ENCODE data around the gene CXXC4.

CXXC4 gene

DNA sequence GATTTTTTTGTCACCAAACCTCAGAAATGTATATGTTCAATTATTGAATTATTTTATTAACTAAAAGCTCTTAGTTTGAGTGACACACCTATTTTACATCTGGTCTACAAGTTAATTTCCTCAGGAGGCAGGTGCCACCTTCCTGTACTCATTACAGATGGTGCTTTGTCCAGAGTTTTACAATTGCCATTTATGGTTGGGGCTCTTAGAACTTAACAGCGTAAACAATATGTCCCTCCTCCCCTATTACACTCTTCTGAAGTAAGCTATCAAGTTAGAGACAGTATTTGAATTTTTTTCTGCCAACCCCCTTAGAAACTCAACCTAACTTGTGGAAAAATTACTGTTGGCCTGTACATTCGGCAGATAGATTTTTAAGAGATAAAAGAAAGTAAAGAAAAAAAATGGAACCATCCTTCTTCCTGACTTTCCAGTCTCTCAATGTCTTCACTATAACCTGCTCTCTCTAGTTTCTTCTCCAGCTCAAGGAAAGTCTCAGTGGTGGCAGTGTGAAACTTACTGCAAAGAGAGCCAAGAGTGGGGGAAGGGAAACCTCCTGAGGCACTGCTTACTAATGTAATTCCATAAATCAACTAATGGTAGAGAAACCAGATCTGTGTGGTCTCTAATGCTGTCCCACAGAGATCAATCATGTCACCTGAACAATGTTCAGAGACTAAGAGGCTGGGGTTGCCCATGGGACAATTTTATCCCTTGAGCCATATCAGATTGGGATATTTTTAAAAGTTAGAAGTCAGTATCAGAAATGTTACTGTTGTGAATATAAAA, 7.8 kb downstream of the CXXC4 start:
- Histone ChIP-seq H3K27ac (ENCODE audit: low read length) (peak overlapping the region; percentile 16), H3K9me3 (ENCODE audit: insufficient read depth, low read length) (no peaks in the 10 kb centered on the region), H3K79me2 (ENCODE audit: low read length) (peaks cover 6% of the 10 kb centered on the region; the same call in 1 of the 2 replicates), H4K20me1 (ENCODE audit: insufficient read depth, low read length) (no peaks in the 10 kb centered on the region), H3K9ac (ENCODE audit: low read length) (peak overlapping the region; percentile 8; the same call in 1 of the 2 replicates), H3K4me2 (ENCODE audit: low read length) (peak overlapping the region; percentile 22), H3K4me3 (ENCODE audit: low read length) (peak overlapping the region; percentile 7; the same call in 1 of the 2 replicates), H2AFZ (ENCODE audit: low read depth, low read length) (peak overlapping the region; percentile 12; the same call in 1 of the 2 replicates), H3K4me1 (ENCODE audit: low read length) (peaks cover 33% of the 10 kb centered on the region), H3K27me3 (ENCODE audit: low read depth, low read length) (no peaks in the 10 kb centered on the region), H3K36me3 (replicated peaks; ENCODE audit: low read depth, low read length) (no peaks in the 10 kb centered on the region)
- TF ChIP-seq, protein P1, sequence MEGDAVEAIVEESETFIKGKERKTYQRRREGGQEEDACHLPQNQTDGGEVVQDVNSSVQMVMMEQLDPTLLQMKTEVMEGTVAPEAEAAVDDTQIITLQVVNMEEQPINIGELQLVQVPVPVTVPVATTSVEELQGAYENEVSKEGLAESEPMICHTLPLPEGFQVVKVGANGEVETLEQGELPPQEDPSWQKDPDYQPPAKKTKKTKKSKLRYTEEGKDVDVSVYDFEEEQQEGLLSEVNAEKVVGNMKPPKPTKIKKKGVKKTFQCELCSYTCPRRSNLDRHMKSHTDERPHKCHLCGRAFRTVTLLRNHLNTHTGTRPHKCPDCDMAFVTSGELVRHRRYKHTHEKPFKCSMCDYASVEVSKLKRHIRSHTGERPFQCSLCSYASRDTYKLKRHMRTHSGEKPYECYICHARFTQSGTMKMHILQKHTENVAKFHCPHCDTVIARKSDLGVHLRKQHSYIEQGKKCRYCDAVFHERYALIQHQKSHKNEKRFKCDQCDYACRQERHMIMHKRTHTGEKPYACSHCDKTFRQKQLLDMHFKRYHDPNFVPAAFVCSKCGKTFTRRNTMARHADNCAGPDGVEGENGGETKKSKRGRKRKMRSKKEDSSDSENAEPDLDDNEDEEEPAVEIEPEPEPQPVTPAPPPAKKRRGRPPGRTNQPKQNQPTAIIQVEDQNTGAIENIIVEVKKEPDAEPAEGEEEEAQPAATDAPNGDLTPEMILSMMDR (IDR thresholded peaks at IDR 0.05; ENCODE audit: low read depth, low read length) = no peak
- TF ChIP-seq EZH2phosphoT487 (IDR thresholded peaks at IDR 0.05; ENCODE audit: low read depth) = no peak

DNA sequence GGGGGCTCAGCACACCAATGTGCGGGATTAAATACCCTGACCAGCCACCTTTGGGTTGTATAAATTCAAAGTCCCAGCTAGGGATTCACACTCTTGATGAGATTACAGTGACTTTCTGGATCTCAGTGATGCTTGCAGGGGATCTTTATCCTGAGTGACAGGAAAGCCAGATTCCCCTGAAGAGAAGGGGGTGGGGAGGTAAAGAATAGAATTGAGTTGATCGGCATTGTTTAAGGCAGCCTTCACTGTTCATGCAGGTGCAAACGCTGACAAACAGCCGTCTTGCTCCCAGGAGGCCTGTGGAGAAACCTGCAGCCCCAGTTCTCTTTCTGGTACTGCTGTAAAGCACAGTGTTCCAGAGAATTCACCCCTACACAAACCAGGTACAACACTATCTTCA, 19.0 kb downstream of the CXXC4 start:
- TF ChIP-seq EZH2phosphoT487 (IDR thresholded peaks at IDR 0.05; ENCODE audit: low read depth) = no peak
- TF ChIP-seq, protein P1 (IDR thresholded peaks at IDR 0.05; ENCODE audit: low read depth, low read length) = no peak
- no peak overlapping the region for H3K4me2 ChIP-seq (ENCODE audit: low read length)
- H3K4me1 ChIP-seq (ENCODE audit: low read length) = no peaks in the 10 kb centered on the region
- H3K4me3 ChIP-seq (ENCODE audit: low read length) = no peak overlapping the region
- H2AFZ ChIP-seq (ENCODE audit: low read depth, low read length) = no peak overlapping the region
- no peaks in the 10 kb centered on the region for H4K20me1 ChIP-seq (ENCODE audit: insufficient read depth, low read length)
- no peaks in the 10 kb centered on the region for H3K36me3 ChIP-seq (replicated peaks; ENCODE audit: low read depth, low read length)
- H3K9me3 ChIP-seq (ENCODE audit: insufficient read depth, low read length) = no peaks in the 10 kb centered on the region
- H3K27ac ChIP-seq (ENCODE audit: low read length) = no peak overlapping the region
- H3K79me2 ChIP-seq (ENCODE audit: low read length) = no peaks in the 10 kb centered on the region
- H3K27me3 ChIP-seq (ENCODE audit: low read depth, low read length) = no peaks in the 10 kb centered on the region
- H3K9ac ChIP-seq (ENCODE audit: low read length) = no peak overlapping the region

DNA sequence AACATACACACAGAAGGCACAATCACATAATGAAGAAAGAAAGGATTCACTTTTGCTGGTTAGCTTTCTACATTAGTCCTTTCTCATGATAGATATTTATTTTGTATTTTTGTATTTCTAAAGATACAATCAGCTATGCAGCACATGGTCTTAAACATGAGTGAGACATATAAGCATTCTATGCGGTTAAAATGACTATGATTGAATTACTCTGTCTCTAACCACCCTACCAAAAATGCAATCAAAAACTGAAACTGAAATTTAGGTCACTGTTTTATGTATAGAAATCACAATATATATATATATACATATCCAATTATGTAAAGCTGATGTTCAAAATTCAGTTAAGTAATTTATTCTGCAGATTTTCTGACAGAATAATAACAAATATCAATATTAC, 21.9 kb downstream of the CXXC4 start:
- no peaks in the 10 kb centered on the region for H3K79me2 ChIP-seq (ENCODE audit: low read length)
- no peak for TF ChIP-seq EZH2phosphoT487 (IDR thresholded peaks at IDR 0.05; ENCODE audit: low read depth)
- TF ChIP-seq, protein P1 (IDR thresholded peaks at IDR 0.05; ENCODE audit: low read depth, low read length) = no peak
- no peaks in the 10 kb centered on the region for H3K4me1 ChIP-seq (ENCODE audit: low read length)
- H4K20me1 ChIP-seq (ENCODE audit: insufficient read depth, low read length) = no peaks in the 10 kb centered on the region
- H2AFZ ChIP-seq (ENCODE audit: low read depth, low read length) = no peak overlapping the region
- H3K9ac ChIP-seq (ENCODE audit: low read length) = no peak overlapping the region
- no peak overlapping the region for H3K4me3 ChIP-seq (ENCODE audit: low read length)
- H3K36me3 ChIP-seq (replicated peaks; ENCODE audit: low read depth, low read length) = no peaks in the 10 kb centered on the region
- H3K27me3 ChIP-seq (ENCODE audit: low read depth, low read length) = no peaks in the 10 kb centered on the region
- H3K27ac ChIP-seq (ENCODE audit: low read length) = no peak overlapping the region
- H3K4me2 ChIP-seq (ENCODE audit: low read length) = no peak overlapping the region
- no peaks in the 10 kb centered on the region for H3K9me3 ChIP-seq (ENCODE audit: insufficient read depth, low read length)

DNA sequence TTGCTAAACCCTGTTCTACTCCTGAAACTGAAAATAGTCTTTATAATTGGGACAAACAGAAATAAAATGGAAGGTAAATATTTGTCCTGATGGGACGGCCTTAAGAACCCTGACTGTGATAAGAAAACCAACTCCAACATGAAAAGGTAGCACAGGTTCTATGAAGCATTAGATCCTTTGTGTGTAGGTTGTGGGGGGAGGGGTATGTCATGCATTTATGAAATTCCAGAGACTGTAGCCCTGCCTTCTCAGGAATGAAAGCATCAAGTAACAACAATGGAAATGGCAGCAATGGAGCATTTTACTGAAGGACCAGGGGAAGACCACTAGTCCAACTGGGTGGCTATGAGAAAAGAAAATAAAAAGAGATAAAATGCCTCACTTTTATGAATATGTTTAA, 23.9 kb downstream of the CXXC4 start:
- no peak overlapping the region for H2AFZ ChIP-seq (ENCODE audit: low read depth, low read length)

More for the DNA sequence above, 23.9 kb downstream of the CXXC4 start:
- H3K36me3 ChIP-seq (replicated peaks; ENCODE audit: low read depth, low read length) = no peaks in the 10 kb centered on the region
- H3K27ac ChIP-seq (ENCODE audit: low read length) = no peak overlapping the region
- TF ChIP-seq, protein P1 (IDR thresholded peaks at IDR 0.05; ENCODE audit: low read depth, low read length) = no peak
- TF ChIP-seq EZH2phosphoT487 (IDR thresholded peaks at IDR 0.05; ENCODE audit: low read depth) = no peak
- no peaks in the 10 kb centered on the region for H3K4me1 ChIP-seq (ENCODE audit: low read length)
- no peaks in the 10 kb centered on the region for H3K27me3 ChIP-seq (ENCODE audit: low read depth, low read length)
- H3K4me3 ChIP-seq (ENCODE audit: low read length) = no peak overlapping the region
- H3K9ac ChIP-seq (ENCODE audit: low read length) = no peak overlapping the region
- H4K20me1 ChIP-seq (ENCODE audit: insufficient read depth, low read length) = no peaks in the 10 kb centered on the region
- H3K4me2 ChIP-seq (ENCODE audit: low read length) = no peak overlapping the region
- no peaks in the 10 kb centered on the region for H3K79me2 ChIP-seq (ENCODE audit: low read length)
- H3K9me3 ChIP-seq (ENCODE audit: insufficient read depth, low read length) = no peaks in the 10 kb centered on the region
